ENCODE measurements around the gene UNC13B. TPM values are rescaled to one million over a fixed set of nuclear protein-coding genes. Genes with fewer than 3 reads are reported as not detected.
"Not testable (repeated sequence)": the region's sequence is repeated elsewhere in the genome, so short reads cannot be mapped to it uniquely, and the experiment has no call there.

Gene UNC13B
- total RNA-seq, 1 donor from 2014 or later, result 0.84 TPM

GRCh38 chr9:35162605-35163315 is 951 bp downstream of the UNC13B start:
- intact Hi-C loops (cut with micrococcal nuclease), result no loop called here

- intact Hi-C loops (cut with micrococcal nuclease), result no loop called here
Measured at GRCh38 chr9:35163413-35163812, 1.6 kb downstream of the UNC13B start.

GRCh38 chr9:35164711-35165110 is 2.9 kb downstream of the UNC13B start:
- intact Hi-C loops (cut with micrococcal nuclease), result no loop called here

- intact Hi-C loops (cut with micrococcal nuclease), result not testable (repeated sequence)
Measured at GRCh38 chr9:35167429-35167828, 5.6 kb downstream of the UNC13B start.

- intact Hi-C loops (cut with micrococcal nuclease), result no loop called here
Measured at GRCh38 chr9:35168963-35169362, 7.2 kb downstream of the UNC13B start.

GRCh38 chr9:35172878-35173277 is 11.1 kb downstream of the UNC13B start:
- intact Hi-C loops (cut with micrococcal nuclease), result no loop called here

- intact Hi-C loops (cut with micrococcal nuclease), result no loop called here
Measured at GRCh38 chr9:35177520-35177919, 15.7 kb downstream of the UNC13B start.

- intact Hi-C loops (cut with micrococcal nuclease), result no loop called here
Measured at GRCh38 chr9:35179347-35180280, 17.8 kb downstream of the UNC13B start.

GRCh38 chr9:35180801-35181200 is 19.0 kb downstream of the UNC13B start:
- intact Hi-C loops (cut with micrococcal nuclease), result no loop called here

- intact Hi-C loops (cut with micrococcal nuclease), result not testable (repeated sequence)
Measured at GRCh38 chr9:35182401-35182800, 20.6 kb downstream of the UNC13B start.

- intact Hi-C loops (cut with micrococcal nuclease), result not testable (repeated sequence)
Measured at GRCh38 chr9:35182996-35183754, 21.4 kb downstream of the UNC13B start.

GRCh38 chr9:35183755-35184480 is 22.1 kb downstream of the UNC13B start:
- intact Hi-C loops (cut with micrococcal nuclease), result not testable (repeated sequence)

GRCh38 chr9:35186524-35186923 is 24.7 kb downstream of the UNC13B start:
- intact Hi-C loops (cut with micrococcal nuclease), result no loop called here

- intact Hi-C loops (cut with micrococcal nuclease), result no loop called here
Measured at GRCh38 chr9:35190203-35190602, 28.4 kb downstream of the UNC13B start.

- intact Hi-C loops (cut with micrococcal nuclease), result no loop called here
Measured at GRCh38 chr9:35191105-35191504, 29.3 kb downstream of the UNC13B start.

- intact Hi-C loops (cut with micrococcal nuclease), result no loop called here
Measured at GRCh38 chr9:35193762-35194161, 32.0 kb downstream of the UNC13B start.

GRCh38 chr9:35195683-35196082 is 33.9 kb downstream of the UNC13B start:
- intact Hi-C loops (cut with micrococcal nuclease), result no loop called here

GRCh38 chr9:35198191-35198590 is 36.4 kb downstream of the UNC13B start:
- intact Hi-C loops (cut with micrococcal nuclease), result no loop called here

GRCh38 chr9:35203528-35203927 is 41.7 kb downstream of the UNC13B start:
- intact Hi-C loops (cut with micrococcal nuclease), result no loop called here

- intact Hi-C loops (cut with micrococcal nuclease), result no loop called here
Measured at GRCh38 chr9:35205340-35205739, 43.5 kb downstream of the UNC13B start.

GRCh38 chr9:35211854-35212253 is 50.0 kb downstream of the UNC13B start:
- intact Hi-C loops (cut with micrococcal nuclease), result no loop called here
